ENCODE measurements around the gene PNMA1.

The PNMA1 gene

GRCh38 chr14:73713803-73714655 is at the start of gene PNMA1:
TSS of gene PNMA1 (minus strand) at chr14:73714384. CDS start at chr14:73713639, 745 bp downstream.
- DNase-seq = peak; percentile 94

- no peak for DNase-seq
Measured at GRCh38 chr14:73763396-73763795, 49.2 kb upstream of the PNMA1 start.

GRCh38 chr14:73762375-73762822 is 48.2 kb upstream of the PNMA1 start:
- DNase-seq = no peak

- no peak for DNase-seq
Measured at GRCh38 chr14:73761618-73762355, 47.6 kb upstream of the PNMA1 start.

GRCh38 chr14:73760598-73761586 is 46.7 kb upstream of the PNMA1 start:
- DNase-seq = no peak

- peak; percentile 98 for DNase-seq
Measured at GRCh38 chr14:73759714-73760597, 45.8 kb upstream of the PNMA1 start.

- peak; percentile 71 for DNase-seq
Measured at GRCh38 chr14:73759183-73759713, 45.1 kb upstream of the PNMA1 start.

- peak; percentile 90 for DNase-seq
Measured at GRCh38 chr14:73758392-73759182, 44.4 kb upstream of the PNMA1 start.

- no peak for DNase-seq
Measured at GRCh38 chr14:73757876-73758391, 43.8 kb upstream of the PNMA1 start.

GRCh38 chr14:73757381-73757780 is 43.2 kb upstream of the PNMA1 start:
- no peak for DNase-seq

- peak; percentile 63 for DNase-seq
Measured at GRCh38 chr14:73755434-73756014, 41.3 kb upstream of the PNMA1 start.

- peak; percentile 38 for DNase-seq
Measured at GRCh38 chr14:73754911-73755360, 40.8 kb upstream of the PNMA1 start.

- no peak for DNase-seq
Measured at GRCh38 chr14:73753887-73754795, 40.0 kb upstream of the PNMA1 start.

- DNase-seq = no peak
Measured at GRCh38 chr14:73753124-73753886, 39.1 kb upstream of the PNMA1 start.

GRCh38 chr14:73752297-73752992 is 38.3 kb upstream of the PNMA1 start:
- no peak for DNase-seq

GRCh38 chr14:73751157-73751691 is 37.0 kb upstream of the PNMA1 start:
- DNase-seq = no peak

GRCh38 chr14:73750531-73750901 is 36.3 kb upstream of the PNMA1 start:
- no peak for DNase-seq

All from NCI-H82 (cell line).